ENCODE results near the gene ZNF787.

Gene ZNF787

DNA sequence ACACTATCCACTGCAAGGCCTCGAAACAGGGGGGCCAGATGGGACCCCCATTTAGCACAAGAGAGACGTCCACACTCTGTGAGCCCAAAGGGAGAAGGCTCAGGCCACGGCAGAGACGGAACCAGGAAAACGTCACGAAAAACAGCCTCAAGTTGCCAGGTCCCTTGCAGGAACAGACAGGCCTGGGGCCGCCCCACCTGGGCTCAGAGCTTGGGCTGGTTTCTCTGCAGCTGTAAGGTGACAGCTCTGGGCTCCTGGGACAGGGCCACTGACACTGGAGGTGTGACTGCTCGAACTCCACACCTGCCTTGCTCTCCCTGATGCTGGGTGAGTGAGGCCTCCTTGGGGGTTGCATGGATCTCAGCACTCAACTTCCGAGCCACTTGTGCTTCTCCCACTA lies 3.2 kb downstream of the ZNF787 start:
- TF ChIP-seq, protein P1, sequence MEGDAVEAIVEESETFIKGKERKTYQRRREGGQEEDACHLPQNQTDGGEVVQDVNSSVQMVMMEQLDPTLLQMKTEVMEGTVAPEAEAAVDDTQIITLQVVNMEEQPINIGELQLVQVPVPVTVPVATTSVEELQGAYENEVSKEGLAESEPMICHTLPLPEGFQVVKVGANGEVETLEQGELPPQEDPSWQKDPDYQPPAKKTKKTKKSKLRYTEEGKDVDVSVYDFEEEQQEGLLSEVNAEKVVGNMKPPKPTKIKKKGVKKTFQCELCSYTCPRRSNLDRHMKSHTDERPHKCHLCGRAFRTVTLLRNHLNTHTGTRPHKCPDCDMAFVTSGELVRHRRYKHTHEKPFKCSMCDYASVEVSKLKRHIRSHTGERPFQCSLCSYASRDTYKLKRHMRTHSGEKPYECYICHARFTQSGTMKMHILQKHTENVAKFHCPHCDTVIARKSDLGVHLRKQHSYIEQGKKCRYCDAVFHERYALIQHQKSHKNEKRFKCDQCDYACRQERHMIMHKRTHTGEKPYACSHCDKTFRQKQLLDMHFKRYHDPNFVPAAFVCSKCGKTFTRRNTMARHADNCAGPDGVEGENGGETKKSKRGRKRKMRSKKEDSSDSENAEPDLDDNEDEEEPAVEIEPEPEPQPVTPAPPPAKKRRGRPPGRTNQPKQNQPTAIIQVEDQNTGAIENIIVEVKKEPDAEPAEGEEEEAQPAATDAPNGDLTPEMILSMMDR (conservative IDR thresholded peaks at IDR 0.05; ENCODE audit: control insufficient read depth, insufficient read depth, low read depth, low read length): no peak
- no peak overlapping the region for H3K4me3 ChIP-seq (ENCODE audit: control insufficient read depth, low read depth, low read length)

DNA sequence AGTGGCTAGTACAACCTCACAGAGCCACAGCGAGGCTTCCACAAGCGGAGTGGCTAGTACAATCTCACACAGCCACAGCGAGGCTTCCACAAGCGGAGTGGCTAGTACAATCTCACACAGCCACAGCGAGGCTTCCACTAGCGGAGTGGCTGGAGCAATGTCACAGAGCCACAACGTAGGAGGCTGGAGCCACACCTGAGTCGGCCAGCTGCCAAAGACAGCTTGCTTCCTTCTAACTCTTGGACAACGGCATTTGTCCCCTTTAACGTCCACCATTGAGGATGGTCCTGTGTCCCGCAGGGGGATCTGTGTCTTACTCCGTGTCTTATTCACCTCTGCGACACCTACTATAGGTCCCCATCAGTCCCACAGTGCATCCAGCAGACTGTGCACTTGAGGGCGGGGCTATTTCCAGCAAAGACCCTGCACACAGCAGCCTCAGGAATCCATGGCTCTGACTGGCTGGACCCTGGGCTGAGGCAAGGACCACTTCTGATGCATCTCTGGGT lies 3.7 kb downstream of the ZNF787 start:
- TF ChIP-seq, protein P1 (conservative IDR thresholded peaks at IDR 0.05; ENCODE audit: control insufficient read depth, insufficient read depth, low read depth, low read length): no peak
- no peak for DNase-seq (ENCODE audit: low read depth)
- H3K4me3 ChIP-seq (ENCODE audit: control insufficient read depth, low read depth, low read length): no peak overlapping the region

More for the DNA sequence above, 3.2 kb downstream of the ZNF787 start:
- no peak for DNase-seq (ENCODE audit: low read depth)

DNA sequence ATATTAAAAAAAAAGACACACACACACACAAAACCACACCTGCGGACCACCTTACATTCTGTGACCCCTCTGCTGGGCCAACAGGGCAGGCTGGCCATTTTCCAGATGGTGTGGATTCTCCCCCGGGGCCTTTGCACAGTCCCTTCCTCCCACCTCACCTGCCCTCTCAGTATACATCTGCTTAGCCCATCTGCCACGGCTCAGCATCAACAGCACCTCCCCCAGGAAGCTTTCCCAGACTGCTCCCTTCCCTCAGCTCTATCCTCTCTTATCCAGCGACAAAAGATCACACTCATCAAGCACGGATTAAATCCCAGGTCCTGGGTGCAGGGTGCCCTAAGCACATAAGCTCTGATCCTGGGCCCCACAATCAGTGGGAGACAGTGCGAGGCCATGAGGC lies 4.5 kb downstream of the ZNF787 start:
- no peak for DNase-seq (ENCODE audit: low read depth)
- TF ChIP-seq, protein P1 (conservative IDR thresholded peaks at IDR 0.05; ENCODE audit: control insufficient read depth, insufficient read depth, low read depth, low read length): no peak
- H3K4me3 ChIP-seq (ENCODE audit: control insufficient read depth, low read depth, low read length): no peak overlapping the region

DNA sequence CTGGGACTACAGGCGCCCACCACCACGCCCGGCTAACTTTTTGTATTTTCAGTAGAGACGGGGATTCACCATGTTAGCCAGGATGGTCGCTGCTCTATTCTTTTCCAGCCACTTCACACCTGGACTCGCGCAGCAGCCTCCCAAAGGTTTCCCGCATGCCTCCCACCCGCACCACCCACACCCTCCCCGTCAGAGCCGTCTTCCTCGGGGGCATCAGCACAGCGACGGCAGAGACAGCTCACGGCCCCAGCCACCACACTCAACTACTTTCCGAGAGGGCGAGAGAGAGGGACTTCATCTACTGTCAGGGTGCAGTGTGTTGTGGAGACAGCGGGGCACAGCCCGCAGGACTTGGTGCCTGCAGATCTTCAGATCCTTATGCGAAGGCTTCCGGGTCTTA lies 5.6 kb downstream of the ZNF787 start:
- TF ChIP-seq, protein P1 (conservative IDR thresholded peaks at IDR 0.05; ENCODE audit: control insufficient read depth, insufficient read depth, low read depth, low read length): no peak

DNA sequence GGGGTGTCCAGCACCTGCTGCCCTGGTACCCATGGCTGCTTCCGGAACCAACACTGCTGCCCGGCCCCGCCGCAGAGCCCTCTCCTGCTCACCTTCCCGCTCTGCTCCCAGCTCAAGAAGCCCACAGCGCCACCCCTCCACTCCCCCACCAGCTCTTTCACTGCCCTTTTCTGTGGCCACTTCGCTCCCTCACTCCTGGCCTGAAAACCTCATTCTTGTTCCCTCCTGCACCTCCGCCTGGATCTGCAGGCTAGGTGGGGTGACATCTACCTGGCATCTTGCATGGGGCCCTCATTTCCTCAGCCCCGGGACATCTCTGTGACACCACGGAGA lies 6.4 kb downstream of the ZNF787 start:
- no peak overlapping the region for H3K4me3 ChIP-seq (ENCODE audit: control insufficient read depth, low read depth, low read length)
- no peak for DNase-seq (ENCODE audit: low read depth)
- TF ChIP-seq, protein P1 (conservative IDR thresholded peaks at IDR 0.05; ENCODE audit: control insufficient read depth, insufficient read depth, low read depth, low read length): no peak

More for the DNA sequence above, 5.6 kb downstream of the ZNF787 start:
- DNase-seq (ENCODE audit: low read depth): no peak
- H3K4me3 ChIP-seq (ENCODE audit: control insufficient read depth, low read depth, low read length): no peak overlapping the region

DNA sequence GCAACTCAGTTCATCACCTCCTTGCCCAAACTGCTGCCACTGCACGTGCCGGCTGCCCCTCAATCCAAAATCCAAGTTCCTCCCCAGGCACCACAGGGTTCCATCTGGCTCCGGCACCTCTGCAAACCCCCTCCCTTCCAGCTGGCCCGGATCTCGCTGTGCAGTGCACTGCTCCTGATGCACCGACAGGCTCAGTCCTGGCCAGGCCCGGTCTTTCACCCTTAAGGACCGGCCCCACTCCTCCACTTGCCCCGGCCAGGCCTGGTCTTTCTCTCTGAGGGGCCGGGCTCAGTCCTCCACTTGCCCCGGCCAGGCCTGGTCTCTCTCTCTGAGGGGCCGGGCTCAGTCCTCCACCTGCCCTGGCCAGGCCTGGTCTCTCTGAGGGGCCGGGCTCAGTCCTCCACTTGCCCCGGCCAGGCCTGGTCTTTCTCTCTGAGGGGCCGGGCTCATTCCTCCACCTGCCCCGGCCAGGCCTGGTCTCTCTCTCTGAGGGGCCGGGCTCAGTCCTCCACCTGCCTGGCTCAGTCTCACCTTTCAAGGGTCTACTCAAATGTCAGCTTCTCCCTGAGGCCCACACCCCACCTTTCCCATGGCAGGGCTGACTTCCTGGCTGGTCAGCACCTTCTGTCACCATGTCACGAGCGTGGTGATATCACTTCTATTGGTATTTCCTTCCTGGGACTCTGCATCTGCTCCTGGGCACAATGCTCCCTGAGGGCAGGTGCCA lies 6.9 kb downstream of the ZNF787 start:
- TF ChIP-seq, protein P1 (conservative IDR thresholded peaks at IDR 0.05; ENCODE audit: control insufficient read depth, insufficient read depth, low read depth, low read length): no peak

More for the DNA sequence above, 6.9 kb downstream of the ZNF787 start:
- DNase-seq (ENCODE audit: low read depth): no peak
- H3K4me3 ChIP-seq (ENCODE audit: control insufficient read depth, low read depth, low read length): no peak overlapping the region
